CD4-positive, alpha-beta T cell (primary cell): ENCODE results near the gene NCL. TPM values are rescaled to one million over a fixed set of nuclear protein-coding genes. Genes with fewer than 3 reads are reported as not detected.

Experiments used
- ATAC-seq: fragments of 200-7000 bp; cut with Tn5 transposase; one replicate; pipeline ENCODE4 v1.10.0; 2022; ENCODE audit warnings: mild to moderate bottlenecking; ENCODE audit not compliant: poor library complexity
- CTCF ChIA-PET: fragments of 350-600 bp; sonication (Branson Sonifier 250); formaldehyde crosslinking; loops from one replicate; lab custom pipeline; 2021; ENCODE audit warnings: antibody characterized with exemption, inconsistent platforms; lab: Charles Lee
- POLR2A ChIA-PET: fragments of 350-600 bp; sonication (Branson Sonifier 250); formaldehyde crosslinking; loops from one replicate; lab custom pipeline; 2021; ENCODE audit warnings: antibody characterized with exemption, inconsistent platforms; lab: Charles Lee
- DNase-seq, 14 experiments: peaks; one replicate each; pipeline ENCODE4 v3.0.0-alpha.2; 2013 to 2020; ENCODE audit warnings: mixed read lengths in 2 of 14
- H3K27ac ChIP-seq, 2 donors: one replicate each; pipeline versions ENCODE4 v1.5.1 to v1.7.0; 2013; ENCODE audit warnings: low read length in 2 of 2, low read depth in 1 of 2, mild to moderate bottlenecking in 1 of 2
- H3K27me3 ChIP-seq, 2 experiments: 1 replicate in 1 of 2; 2 replicates in 1 of 2; pipeline versions ENCODE4 v1.6.1 to v1.7.0; 2013; ENCODE audit warnings: low read length in 2 of 2, control low read depth in 1 of 2, mild to moderate bottlenecking in 1 of 2, moderate library complexity in 1 of 2; ENCODE audit not compliant: insufficient read depth in 2 of 2, control insufficient read depth in 1 of 2
- H3K36me3 ChIP-seq: one replicate; pipeline ENCODE4 v1.6.1; 2013; ENCODE audit warnings: low read length, control low read depth; ENCODE audit not compliant: insufficient read depth
- H3K4me1 ChIP-seq: one replicate; pipeline ENCODE4 v1.6.1; 2013; ENCODE audit warnings: low read length, control low read depth; ENCODE audit not compliant: insufficient read depth
- H3K4me3 ChIP-seq: one replicate; pipeline ENCODE4 v1.5.1; 2013; ENCODE audit warnings: mild to moderate bottlenecking, low read length, moderate library complexity
- H3K9me3 ChIP-seq, 2 experiments: 1 replicate in 1 of 2; 2 replicates in 1 of 2; pipeline versions ENCODE4 v1.6.1 to v1.7.0; 2013; ENCODE audit warnings: low read length in 2 of 2, mild to moderate bottlenecking in 2 of 2, control low read depth in 1 of 2, moderate library complexity in 1 of 2; ENCODE audit not compliant: control insufficient read depth in 1 of 2, insufficient read depth in 1 of 2
- H3K27ac Mint-ChIP-seq: one replicate; pipeline ENCODE4 v1.8.0; 2020; ENCODE audit warnings: mixed read lengths
- H3K27me3 Mint-ChIP-seq: one replicate; pipeline ENCODE4 v1.8.0; 2021; ENCODE audit warnings: mixed read lengths
- H3K36me3 Mint-ChIP-seq: one replicate; pipeline ENCODE4 v1.8.0; 2021; ENCODE audit warnings: low read depth, mixed read lengths
- H3K4me1 Mint-ChIP-seq: one replicate; pipeline ENCODE4 v1.8.0; 2021; ENCODE audit warnings: low read depth, mixed read lengths
- H3K4me3 Mint-ChIP-seq: one replicate; pipeline ENCODE4 v1.8.0; 2020; ENCODE audit warnings: mild to moderate bottlenecking, mixed read lengths
- H3K9me3 Mint-ChIP-seq: one replicate; pipeline ENCODE4 v1.8.0; 2020; ENCODE audit warnings: mixed read lengths
- CTCF ChIP-seq: fragments of 200-600 bp; IDR thresholded peaks from one replicate; pipeline ENCODE4 v1.8.0; 2022; ENCODE audit warnings: antibody characterized with exemption, mild to moderate bottlenecking
- intact Hi-C, 2 experiments: fragments of 100-400 bp; cut with DNase I in 1 of 2; cut with micrococcal nuclease in 1 of 2; formaldehyde crosslinking; loops; one replicate each; pipeline versions ENCODE4 v1.15.1 to v1.9.0; 2023 to 2025; cut with DNase I, micrococcal nuclease
- total RNA-seq, 174 experiments: library from RNA in 2 of 174; stranded (reverse) in 2 of 174; gene quantifications; one replicate each; pipeline ENCODE4 v1.2.3 and lab custom pipeline; 2021 to 2026

Gene NCL
- total RNA-seq, 2 experiments from 2014 or later: 387 to 395 TPM

GRCh38 chr2:231429901-231430300, 34.4 kb downstream of the NCL start:
- CTCF ChIA-PET: no interaction called here
- no peaks in the 10 kb centered on the region for H3K36me3 Mint-ChIP-seq
- intact Hi-C loops: loop anchor here in 1 of 2 experiments (5.0 kb wide), 1 partner anchor 32 kb away; the partner anchor contains the start of gene NCL

GRCh38 chr2:231429152-231429551, 35.1 kb downstream of the NCL start:
- Mint-ChIP-seq H3K4me1 (peaks cover 14% of the 10 kb centered on the region), H3K27me3 (no peaks in the 10 kb centered on the region), H3K4me3 (no peak overlapping the region), H3K36me3 (no peaks in the 10 kb centered on the region), H3K9me3 (peaks cover 12% of the 10 kb centered on the region), H3K27ac (no peak overlapping the region)
- H3K4me1 ChIP-seq: peaks cover 14% of the 10 kb centered on the region
- H3K4me3 ChIP-seq: no peak overlapping the region
- POLR2A ChIA-PET: no interaction called here
- no peak overlapping the region for H3K27ac ChIP-seq
- ATAC-seq: no peak
- peaks cover 3 to 5% of the 10 kb centered on the region in 2 experiments for H3K9me3 ChIP-seq
- CTCF ChIA-PET: no interaction called here
- no peak for DNase-seq
- no peaks in the 10 kb centered on the region for H3K36me3 ChIP-seq
- H3K27me3 ChIP-seq: no peaks in the 10 kb centered on the region
- intact Hi-C loops: loop anchor here in 1 of 2 experiments (5.0 kb wide), 1 partner anchor 33 kb away; the partner anchor contains the start of gene NCL
- no peak for TF ChIP-seq CTCF

More at GRCh38 chr2:231429901-231430300, 34.4 kb downstream of the NCL start:
- POLR2A ChIA-PET: no interaction called here
- H3K36me3 ChIP-seq: no peaks in the 10 kb centered on the region
- no peak overlapping the region for H3K4me3 ChIP-seq
- peaks cover 14% of the 10 kb centered on the region for H3K4me1 ChIP-seq
- H3K27ac ChIP-seq: no peak overlapping the region
- peaks cover 3 to 5% of the 10 kb centered on the region in 2 experiments for H3K9me3 ChIP-seq
- Mint-ChIP-seq H3K27me3 (no peaks in the 10 kb centered on the region), H3K4me1 (peaks cover 14% of the 10 kb centered on the region), H3K27ac (no peak overlapping the region), H3K9me3 (peaks cover 12% of the 10 kb centered on the region), H3K4me3 (no peak overlapping the region)
- DNase-seq (no peak), ATAC-seq (no peak)
- no peak for TF ChIP-seq CTCF
- no peaks in the 10 kb centered on the region for H3K27me3 ChIP-seq

GRCh38 chr2:231427116-231427515, 37.2 kb downstream of the NCL start:
- Mint-ChIP-seq H3K27ac (peak overlapping the region; percentile 79), H3K36me3 (no peaks in the 10 kb centered on the region), H3K27me3 (no peaks in the 10 kb centered on the region), H3K4me3 (no peak overlapping the region), H3K9me3 (peaks cover 12% of the 10 kb centered on the region), H3K4me1 (peaks cover 14% of the 10 kb centered on the region)
- H3K4me1 ChIP-seq: peaks cover 14% of the 10 kb centered on the region
- no peak for TF ChIP-seq CTCF
- peaks cover 1 to 5% of the 10 kb centered on the region in 2 experiments for H3K9me3 ChIP-seq
- DNase-seq (peak in 1 of 14 experiments; percentile 12), ATAC-seq (no peak)
- no peaks in the 10 kb centered on the region for H3K36me3 ChIP-seq
- no peak overlapping the region for H3K27ac ChIP-seq
- H3K4me3 ChIP-seq: no peak overlapping the region
- intact Hi-C loops: loop anchor here in 1 of 2 experiments (5.0 kb wide), 1 partner anchor 35 kb away; the partner anchor contains the start of gene NCL
- CTCF ChIA-PET: no interaction called here
- POLR2A ChIA-PET: no interaction called here
- H3K27me3 ChIP-seq: no peaks in the 10 kb centered on the region
